HG03103 (cell line): ENCODE results near the gene MAML1.

Experiments
- ATAC-seq: cut with Tn5 transposase; IDR thresholded peaks from one replicate; pipeline ENCODE4 v1.9.1; 2021; ENCODE audit warnings: low read depth; ENCODE audit not compliant: unreplicated experiment

MAML1 gene

DNA sequence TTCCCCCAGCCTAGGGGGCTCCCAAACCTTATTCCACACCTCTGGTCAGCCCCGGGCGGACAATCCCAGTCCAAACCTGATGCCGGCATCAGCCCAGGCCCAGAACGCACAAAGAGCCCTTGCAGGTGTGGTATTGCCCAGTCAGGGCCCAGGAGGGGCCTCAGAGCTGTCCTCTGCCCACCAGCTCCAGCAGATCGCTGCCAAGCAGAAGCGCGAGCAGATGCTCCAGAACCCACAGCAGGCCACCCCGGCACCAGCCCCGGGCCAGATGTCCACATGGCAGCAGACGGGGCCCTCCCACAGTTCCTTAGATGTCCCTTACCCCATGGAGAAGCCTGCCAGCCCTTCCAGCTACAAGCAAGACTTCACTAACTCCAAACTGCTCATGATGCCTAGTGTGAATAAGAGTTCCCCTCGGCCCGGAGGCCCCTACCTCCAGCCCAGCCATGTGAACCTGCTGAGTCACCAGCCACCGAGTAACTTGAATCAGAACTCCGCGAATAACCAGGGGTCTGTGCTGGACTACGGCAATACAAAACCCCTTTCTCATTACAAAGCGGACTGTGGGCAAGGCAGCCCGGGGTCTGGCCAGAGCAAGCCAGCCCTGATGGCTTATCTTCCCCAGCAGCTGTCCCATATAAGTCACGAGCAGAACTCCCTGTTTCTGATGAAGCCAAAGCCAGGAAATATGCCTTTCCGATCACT, 33.6 kb downstream of the MAML1 start:
- ATAC-seq: no peak

DNA sequence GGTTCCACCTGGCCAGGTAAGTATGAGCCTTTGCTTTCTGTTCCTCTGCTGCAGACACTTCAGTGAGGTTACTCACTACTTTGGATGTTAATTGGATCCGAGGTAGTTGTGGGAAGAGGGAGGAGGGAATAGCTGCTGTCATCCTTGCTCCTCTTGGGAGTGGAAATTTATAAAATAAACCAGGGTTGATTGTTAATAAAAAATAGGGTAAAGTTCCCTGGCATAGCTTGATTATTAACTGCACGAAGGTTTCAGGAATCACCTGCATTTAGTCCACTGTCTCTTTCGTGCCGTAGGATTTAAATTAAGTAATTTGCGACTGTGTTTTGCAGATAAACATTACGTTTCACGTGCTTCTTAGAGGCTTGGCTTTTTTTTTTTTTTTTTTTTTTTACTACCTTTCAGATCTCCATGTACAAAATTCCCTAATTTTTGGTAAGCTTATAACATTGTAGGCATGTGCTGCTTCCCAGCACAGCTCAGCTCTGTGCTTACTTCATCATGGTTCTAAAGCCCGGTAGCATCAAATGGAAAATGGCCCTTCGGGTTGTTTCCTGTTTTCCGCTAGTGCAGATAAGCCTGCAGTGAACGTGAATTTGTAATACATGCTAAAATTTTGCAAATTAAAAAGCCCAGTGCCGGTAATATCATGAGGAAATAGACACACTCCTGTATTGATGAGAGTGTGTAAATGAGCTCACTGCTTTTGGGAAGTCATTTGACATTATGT, 34.3 kb downstream of the MAML1 start:
- no peak for ATAC-seq

DNA sequence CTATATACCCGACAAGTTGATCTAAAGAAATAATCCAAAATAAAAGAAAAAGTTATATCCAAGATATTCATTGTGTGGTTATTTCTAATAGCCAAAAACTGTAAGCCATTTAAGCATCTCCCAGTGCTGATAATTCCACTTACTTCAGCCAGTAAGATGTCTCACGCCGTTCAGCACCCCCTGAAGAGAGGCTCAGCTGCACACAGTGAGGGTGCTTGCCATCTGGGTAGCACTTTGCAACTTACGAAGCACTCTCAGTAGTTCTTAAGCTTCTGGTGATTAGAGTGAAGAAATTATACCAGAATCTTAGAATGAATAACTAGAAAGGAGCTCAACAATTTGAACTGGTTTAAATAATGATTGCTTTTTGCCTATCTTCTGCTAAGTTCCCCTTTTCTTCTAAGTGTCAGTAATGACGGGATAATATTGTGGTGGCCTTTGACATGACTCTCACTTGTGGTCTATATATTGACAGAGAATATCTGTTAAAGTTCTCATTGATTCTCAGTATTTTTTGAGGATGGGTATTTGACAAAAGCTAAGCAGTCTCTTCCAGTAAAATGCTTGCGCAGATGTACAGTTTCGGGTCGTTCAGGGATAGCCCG, 35.0 kb downstream of the MAML1 start:
- ATAC-seq: no peak

DNA sequence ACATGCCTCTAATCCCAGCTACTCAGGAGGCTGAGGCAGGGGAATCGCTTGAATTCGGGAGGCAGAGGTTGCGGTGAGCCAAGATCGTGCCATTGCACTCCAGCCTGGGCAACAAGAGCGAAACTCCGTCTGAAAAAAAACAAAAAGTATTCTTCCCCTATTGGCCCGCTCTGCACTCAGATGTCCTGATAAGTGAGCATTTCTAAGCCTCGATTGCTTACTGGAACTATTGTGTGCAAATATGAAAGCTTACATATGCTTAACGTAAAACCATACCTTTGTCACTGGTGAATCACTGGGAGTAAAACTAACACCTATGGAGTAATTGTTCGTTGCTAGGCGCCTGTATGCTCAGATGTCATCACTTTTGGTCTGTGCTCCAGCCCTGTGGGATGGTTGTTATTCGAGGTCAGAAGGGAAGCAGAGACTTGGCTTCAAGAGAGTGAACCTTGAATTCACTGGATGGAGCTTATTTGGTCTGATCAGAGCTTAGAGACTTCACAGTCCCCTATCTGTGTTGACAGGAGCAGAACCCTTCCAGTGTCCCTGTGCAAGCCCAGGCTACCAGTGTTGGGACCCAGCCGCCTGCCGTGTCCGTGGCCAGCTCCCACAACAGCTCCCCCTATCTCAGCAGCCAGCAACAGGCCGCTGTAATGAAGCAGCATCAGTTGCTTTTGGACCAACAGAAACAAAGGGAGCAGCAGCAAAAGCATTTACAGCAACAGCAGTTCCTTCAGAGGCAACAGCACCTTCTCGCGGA, 35.9 kb downstream of the MAML1 start:
- ATAC-seq: no peak

DNA sequence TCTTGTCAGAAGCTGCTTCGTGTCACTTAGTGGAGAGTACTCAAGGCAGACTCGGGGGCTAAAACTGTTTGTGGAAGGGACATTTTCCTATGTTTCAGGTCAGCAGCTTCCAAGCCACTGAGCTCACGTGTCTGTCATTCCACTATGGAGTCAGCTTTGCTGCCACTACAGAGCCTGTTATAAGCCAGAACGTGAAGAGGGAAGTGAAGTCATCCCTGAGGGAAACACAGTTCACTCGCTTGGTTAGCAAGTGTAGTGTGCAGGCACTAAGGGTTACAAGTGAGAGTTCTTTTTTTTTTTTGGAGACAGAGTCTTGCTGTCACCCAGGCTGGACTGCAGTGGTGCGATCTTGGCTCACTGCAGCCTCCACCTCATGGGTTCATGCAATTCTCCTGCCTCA, 36.6 kb downstream of the MAML1 start:
- ATAC-seq: no peak

DNA sequence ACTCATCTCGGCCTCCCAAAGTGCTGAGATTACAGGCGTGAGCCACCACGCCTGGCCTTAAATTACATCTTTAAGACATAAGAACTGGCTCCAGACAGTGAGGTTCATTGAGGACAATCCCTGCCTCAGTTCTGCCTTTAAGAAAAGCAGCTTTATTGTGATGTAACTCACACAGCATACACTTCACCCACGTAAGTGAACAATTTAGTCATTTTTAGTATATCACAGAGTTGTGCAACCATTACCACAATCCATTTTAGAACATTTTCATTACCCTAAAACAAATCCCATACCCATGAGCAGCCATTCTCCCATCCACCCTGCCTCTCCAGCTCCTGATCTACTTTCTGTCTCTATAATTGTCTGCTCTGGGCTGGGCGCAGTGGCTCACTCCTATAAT, 37.2 kb downstream of the MAML1 start:
- no peak for ATAC-seq

DNA sequence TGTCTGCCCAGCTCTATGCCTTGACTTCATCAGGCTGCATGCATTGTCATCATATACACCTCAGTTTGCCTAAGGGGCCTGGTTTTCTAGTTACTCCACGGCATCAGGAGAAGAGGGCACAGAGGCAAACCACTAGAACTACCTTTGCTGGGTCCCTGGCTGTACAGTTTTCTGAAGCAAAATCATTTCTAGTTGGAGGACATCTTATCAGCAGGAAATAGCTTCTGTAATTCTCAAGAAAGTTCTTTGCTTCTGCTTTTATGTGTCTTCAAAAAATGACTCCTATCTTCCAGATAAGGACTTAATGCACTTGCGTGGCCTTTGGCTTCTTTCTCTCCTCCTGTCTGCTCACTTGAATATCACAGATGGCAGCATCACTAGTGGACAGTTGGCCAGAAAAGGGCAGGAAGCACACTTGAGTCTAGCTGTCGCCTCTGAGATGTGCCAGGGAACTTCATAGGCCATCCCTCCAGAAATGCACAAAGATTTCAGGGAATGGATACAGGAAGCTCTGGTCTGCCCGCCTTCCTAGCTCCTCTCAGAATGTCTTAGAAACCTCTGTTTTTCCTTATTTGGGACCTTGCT, 38.8 kb downstream of the MAML1 start:
- ATAC-seq: no peak

DNA sequence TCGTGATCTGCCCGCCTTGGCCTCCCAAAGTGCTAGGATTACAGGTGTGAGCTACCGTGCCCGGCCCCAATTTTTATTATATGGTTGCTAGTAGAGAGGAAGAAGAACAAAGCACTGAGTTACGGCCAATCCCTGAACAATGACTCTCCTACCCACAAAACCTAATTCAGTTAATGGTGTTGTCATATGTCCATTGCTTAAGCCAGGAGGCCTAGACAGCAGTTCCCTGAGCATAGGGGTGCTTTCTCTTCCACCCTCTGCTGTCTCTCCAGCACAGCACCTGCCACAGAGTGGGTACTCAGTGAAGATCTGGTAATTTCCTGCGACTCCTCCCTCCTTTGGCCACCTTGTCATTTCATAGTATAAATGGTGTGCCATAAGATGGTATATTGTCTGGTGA, 39.7 kb downstream of the MAML1 start:
- no peak for ATAC-seq

DNA sequence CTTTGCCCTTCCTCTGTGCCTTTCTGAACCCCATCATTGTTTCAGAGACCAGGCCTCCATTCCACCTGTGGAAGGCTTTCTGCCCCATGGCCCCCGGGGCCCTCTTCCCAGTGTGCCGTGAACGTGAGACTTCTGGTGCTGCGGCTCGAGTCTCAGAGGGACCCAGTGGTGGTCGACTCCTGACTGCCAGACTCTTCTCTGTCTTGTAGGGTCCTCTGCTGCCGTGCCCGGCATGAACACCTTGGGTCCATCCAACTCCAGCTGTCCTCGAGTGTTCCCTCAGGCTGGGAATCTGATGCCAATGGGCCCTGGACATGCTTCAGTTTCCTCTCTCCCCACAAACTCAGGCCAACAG, 41.0 kb downstream of the MAML1 start:
- no peak for ATAC-seq

DNA sequence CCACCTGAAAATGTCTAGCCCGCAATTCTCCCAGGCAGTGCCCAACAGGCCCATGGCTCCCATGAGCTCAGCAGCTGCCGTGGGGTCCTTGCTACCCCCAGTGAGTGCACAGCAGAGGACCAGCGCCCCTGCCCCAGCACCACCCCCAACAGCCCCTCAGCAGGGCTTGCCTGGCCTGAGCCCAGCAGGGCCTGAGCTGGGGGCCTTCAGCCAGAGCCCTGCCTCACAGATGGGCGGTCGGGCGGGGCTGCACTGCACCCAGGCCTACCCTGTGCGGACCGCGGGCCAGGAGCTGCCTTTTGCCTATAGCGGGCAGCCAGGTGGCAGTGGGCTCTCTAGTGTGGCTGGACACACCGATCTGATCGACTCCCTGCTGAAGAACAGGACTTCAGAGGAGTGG, 41.8 kb downstream of the MAML1 start:
- ATAC-seq: no peak

DNA sequence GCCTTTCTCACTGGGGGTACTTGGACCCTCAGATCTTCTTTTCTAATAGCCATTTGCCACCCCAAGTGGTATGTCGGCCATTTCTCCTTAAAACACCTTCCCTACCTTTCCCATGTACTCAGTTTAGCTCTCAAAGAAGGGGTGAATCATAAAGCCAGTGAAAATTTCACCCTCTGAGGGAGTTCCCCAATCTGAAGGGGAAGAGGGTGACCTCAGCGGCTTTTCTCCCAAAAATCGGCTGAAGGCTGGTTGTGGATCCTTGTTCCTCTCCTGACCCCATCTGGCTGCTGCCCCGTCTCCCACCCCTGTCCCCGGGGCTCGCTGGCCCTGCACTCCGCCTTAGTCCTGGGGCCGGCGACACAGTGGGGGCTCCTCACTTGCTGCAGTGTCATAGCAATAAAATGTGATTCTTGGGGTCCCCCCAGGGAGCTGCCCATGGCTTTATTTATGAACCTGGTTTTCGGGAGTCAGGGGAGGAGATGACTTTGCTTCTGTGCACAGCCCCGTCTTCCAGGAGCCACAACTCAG, 43.9 kb downstream of the MAML1 start:
- ATAC-seq: no peak

DNA sequence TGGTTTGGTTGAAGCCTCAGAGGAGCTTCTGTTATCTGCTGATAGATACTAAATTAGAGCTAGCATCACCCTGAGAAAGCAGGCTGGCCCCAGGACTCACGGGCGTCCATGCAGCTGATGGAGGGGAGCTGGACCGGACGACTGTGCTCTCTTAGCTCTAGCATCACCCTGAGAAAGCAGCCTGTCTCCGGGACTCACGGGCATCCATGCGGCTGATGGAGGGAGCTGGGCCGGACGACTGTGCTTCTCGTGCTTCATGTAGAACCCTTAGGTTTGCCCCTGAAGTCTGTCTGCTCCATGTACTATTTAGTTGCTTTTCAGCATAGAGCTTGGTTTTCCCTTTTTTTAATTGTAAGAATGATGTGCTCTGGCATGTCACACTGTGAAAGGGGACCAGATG, 44.8 kb downstream of the MAML1 start:
- ATAC-seq: no peak

DNA sequence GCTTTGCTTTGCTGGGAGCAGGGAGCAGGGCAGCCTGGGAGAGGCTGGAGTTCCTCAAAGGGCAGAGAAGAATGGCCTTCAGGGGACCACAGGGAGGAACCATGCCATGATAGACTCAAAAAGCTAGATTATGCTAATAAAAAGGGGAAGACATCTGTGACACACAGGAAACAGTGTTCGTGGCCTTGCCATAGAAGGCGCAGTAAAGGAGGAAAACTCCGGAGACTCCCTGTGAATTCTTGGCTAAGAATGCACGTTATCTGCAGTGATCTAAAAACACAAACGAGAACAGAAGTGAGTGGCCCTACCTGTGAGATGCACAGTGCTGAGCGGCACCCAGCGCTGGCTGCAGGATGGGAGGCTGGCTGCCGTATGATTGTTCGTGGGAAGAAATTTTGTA, 45.3 kb downstream of the MAML1 start:
- no peak for ATAC-seq

DNA sequence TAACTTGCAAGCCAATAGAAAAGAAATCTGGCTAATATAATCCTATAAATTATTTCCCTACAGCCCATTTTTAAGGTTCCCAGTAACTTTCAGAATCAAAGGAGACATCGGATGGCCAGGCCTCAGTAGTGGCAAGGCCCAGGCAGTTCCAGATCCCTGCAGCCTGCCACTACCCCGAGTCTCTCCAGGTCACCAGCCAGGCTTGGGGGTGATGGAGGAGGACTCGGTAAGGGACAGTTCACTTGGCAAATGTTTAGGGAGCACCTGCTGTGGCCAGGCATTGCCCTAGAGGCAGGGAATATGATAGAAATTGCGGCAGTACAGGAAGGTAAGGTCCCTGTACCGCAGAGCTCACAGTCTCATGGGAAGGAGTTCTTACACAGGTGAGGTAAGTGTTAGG, 46.0 kb downstream of the MAML1 start:
- no peak for ATAC-seq

DNA sequence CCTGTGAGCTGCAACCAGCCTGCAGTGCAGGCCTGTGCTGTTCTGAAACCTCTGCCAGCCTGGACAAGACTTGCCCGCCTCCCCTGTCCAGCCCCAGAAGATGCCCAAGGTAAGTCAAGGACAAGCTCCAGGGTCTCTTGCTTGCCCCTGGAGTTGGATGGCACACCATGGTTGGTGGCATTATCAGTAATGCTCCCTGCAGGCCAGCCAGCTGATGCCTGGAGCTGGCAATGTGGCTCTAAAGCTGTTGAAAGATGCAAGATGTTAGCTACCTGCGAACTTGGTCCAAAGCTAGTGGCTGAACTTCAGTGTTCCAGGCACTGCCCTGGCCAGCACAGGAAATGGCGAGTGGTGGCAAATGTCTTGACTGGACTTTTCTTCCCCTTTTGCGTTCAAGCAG, 47.2 kb downstream of the MAML1 start:
- no peak for ATAC-seq

DNA sequence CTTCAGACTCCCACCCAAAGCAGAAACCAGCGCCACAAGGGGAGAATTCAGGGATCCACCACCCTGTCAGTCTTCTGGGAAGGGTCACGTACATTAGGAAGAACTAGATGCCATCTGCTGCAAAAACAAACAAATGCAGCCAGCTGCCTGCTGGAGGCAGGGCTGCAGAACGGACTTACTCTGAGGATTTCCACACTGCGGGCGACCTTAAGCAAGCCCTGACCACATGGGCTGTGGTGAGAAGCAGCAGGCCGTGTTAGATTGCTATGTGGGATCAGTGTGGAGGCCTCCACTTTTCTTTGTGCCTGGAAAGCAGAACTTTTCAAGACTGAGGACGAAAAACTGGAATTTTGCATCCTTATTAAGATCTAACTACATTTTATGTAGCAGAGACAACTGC, 47.7 kb downstream of the MAML1 start:
- no peak for ATAC-seq

DNA sequence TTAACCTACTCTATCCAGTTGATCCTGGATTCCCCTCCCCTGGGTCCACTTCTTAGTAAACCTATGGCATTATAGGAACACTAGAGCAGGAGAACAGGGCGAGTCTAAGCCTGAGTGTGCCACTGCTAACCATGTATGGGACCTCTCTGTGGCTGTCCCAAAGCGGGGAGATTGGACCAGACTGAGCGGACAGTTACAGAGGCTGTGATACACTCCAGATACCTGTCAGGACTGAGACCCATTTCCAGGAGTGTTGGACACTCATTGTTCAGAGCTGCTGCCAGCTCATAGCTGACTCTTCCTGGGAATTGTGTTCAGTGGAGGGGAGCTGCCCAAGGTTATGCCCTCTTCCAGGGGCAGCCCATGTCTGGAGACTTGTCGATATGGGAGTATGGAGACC, 49.2 kb downstream of the MAML1 start:
- no peak for ATAC-seq

DNA sequence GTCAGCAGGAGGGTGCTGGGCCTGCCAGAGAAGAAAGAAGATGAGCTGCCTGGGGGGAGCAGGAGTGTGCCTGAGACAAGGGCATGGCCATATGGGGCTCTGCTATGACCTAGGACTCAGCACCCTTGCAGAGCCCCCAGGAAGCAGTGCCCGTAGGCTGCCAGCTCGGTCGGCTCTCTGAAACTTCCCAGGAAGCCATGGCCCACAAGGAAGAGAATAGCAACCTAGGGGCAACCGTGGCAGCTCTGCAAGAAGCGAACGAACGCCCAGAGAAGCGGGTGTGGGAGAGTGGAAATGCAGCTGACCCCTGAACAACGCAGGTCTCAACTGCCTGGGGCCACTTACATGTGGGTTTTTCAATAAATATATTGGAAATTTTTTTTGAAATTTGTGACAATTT, 50.5 kb downstream of the MAML1 start:
- no peak for ATAC-seq

DNA sequence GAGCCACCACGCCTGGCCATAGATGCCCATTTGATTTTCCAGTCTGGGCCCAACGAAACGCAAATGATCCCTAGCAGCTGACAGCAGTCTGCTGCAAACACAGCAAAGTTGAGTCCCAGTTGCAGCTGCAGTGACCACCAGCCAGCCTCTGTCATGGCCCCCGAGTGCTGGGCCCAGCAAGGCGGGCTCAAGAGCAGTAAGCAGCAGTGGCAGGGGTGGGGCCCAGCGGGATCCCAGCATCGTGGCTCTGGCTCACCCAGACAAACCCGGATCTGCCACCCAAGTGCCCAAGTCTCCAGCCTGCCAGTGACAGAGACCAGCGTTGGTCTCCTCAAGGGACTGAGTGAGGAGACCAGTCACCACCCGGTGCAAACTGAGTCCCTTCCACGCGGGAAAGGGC, 54.2 kb downstream of the MAML1 start:
- no peak for ATAC-seq

DNA sequence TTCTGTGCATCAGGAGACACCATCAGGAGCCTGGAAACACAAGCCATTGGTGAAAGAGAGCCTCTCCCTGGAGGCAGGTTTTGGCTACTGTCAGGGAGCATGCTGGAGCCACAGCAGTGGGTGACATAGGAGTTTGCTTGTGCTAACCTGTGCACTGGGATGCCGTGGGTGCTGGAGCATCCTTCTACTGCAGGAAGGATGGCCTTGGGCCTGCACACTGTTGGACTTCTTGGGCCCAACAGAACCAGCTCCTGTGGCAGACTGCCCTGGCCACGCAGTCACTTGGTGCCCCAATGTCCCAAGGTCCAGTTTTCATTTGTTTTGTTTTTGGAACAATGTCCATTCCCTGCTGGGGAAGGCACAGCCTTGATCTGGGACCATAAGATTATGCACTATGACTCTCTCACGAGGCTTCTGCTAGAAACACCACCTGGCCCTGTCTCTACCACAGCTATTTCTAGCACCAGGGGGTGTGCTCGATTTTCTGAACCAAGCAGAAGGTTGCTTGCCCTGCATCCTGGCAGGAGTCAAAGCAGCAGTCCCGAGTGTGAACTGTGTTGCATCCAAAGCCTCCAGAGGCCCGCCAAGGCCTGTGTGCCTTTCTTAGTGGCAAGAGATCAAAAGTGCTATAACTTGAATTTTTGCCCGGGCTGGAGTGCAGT, 55.7 kb downstream of the MAML1 start:
- ATAC-seq: no peak
